Endothelial cell of umbilical vein (primary cell): ENCODE measurements around the gene MUC3A. TPM values are rescaled to one million over a fixed set of nuclear protein-coding genes. Genes with fewer than 3 reads are reported as not detected.

Experiments
- BruUV-seq: library from RNA; stranded (reverse); fragments of 400-500 nt; replicated peaks from 2 replicates; lab custom pipeline; 2021; lab: Mats Ljungman, UMichigan
- CTCF ChIA-PET: fragments of 300-600, 350-600 bp; sonication (Branson Sonifier 250); formaldehyde crosslinking; loops from one replicate; lab custom pipeline; 2021; ENCODE audit warnings: antibody characterized with exemption, inconsistent platforms; lab: Charles Lee
- POLR2A ChIA-PET: fragments of 300-600, 350-600 bp; sonication (Branson Sonifier 250); formaldehyde crosslinking; loops from one replicate; lab custom pipeline; 2021; ENCODE audit warnings: antibody characterized with exemption, inconsistent platforms; lab: Charles Lee
- DNase-seq: peaks from one replicate; pipeline ENCODE4 v3.0.0-alpha.2; 2011; ENCODE audit warnings: low read depth, low spot score
- FAIRE-seq: peaks from 2 replicates; lab custom pipeline; 2011; peaks lifted over from hg19 to GRCh38; lab: Jason Lieb, UNC
- H2AFZ ChIP-seq: 2 replicates; pipeline ENCODE4 v1.6.0; 2012; ENCODE audit warnings: low read depth, low read length, control low read depth, inconsistent platforms
- H3K27ac ChIP-seq: 2 replicates; pipeline ENCODE4 v1.5.1; 2011; ENCODE audit warnings: low read depth, mild to moderate bottlenecking, control low read depth, low read length, moderate library complexity; ENCODE audit not compliant: insufficient read depth
- H3K27me3 ChIP-seq, 2 experiments: 2 replicates each; pipeline versions ENCODE4 v1.6.0 to v1.6.1; 2011; ENCODE audit warnings: low read length in 2 of 2, mixed read lengths in 1 of 2; ENCODE audit not compliant: control insufficient read depth in 2 of 2, insufficient read depth in 2 of 2
- H3K36me3 ChIP-seq, 2 experiments: 2 replicates in 1 of 2; 3 replicates in 1 of 2; pipeline ENCODE4 v1.5.1; 2011; ENCODE audit warnings: low read length in 2 of 2, mild to moderate bottlenecking in 1 of 2, moderate library complexity in 1 of 2; ENCODE audit not compliant: control insufficient read depth in 2 of 2, insufficient read depth in 2 of 2; ENCODE audit errors: extremely low read depth in 1 of 2
- H3K4me1 ChIP-seq: 3 replicates; pipeline ENCODE4 v1.5.1; 2011; ENCODE audit warnings: mild to moderate bottlenecking, low read length; ENCODE audit not compliant: control insufficient read depth, insufficient read depth; ENCODE audit errors: extremely low read depth
- H3K4me2 ChIP-seq: 2 replicates; pipeline ENCODE4 v1.6.1; 2011; ENCODE audit warnings: low read length, control low read depth, mixed read lengths; ENCODE audit not compliant: insufficient read depth
- H3K4me3 ChIP-seq, 3 experiments: fragments of 200-600 bp in 1 of 3; sonication (generic), shearing (Covaris generic) in 1 of 3; replicated peaks in 1 of 3; 2 replicates each; pipeline ENCODE4 v1.5.1; 2011 to 2016; ENCODE audit warnings: control low read depth in 3 of 3, low read length in 3 of 3, mild to moderate bottlenecking in 2 of 3, inconsistent platforms in 1 of 3, low read depth in 1 of 3, moderate library complexity in 1 of 3; ENCODE audit not compliant: insufficient read depth in 1 of 3
- H3K79me2 ChIP-seq: 2 replicates; pipeline ENCODE4 v1.6.0; 2012; ENCODE audit warnings: low read length, inconsistent platforms; ENCODE audit not compliant: control insufficient read depth, insufficient read depth
- H3K9ac ChIP-seq: replicated peaks from 2 replicates; pipeline ENCODE3; 2011; ENCODE audit warnings: low read length, control low read depth; ENCODE audit not compliant: insufficient read depth; ENCODE audit errors: extremely low read depth
- H3K9me1 ChIP-seq: replicated peaks from 3 replicates; pipeline ENCODE4 v1.6.0; 2011; ENCODE audit warnings: mild to moderate bottlenecking, low read length; ENCODE audit not compliant: control insufficient read depth, insufficient read depth; ENCODE audit errors: extremely low read depth
- H3K9me3 ChIP-seq: replicated peaks from 2 replicates; pipeline ENCODE4 v1.5.1; 2012; ENCODE audit warnings: low read length, inconsistent platforms; ENCODE audit not compliant: control insufficient read depth, insufficient read depth
- H4K20me1 ChIP-seq: replicated peaks from 2 replicates; pipeline ENCODE3; 2011; ENCODE audit warnings: mild to moderate bottlenecking, low read length; ENCODE audit not compliant: control insufficient read depth, insufficient read depth; ENCODE audit errors: extremely low read depth
- EZH2 ChIP-seq: IDR thresholded peaks from 2 replicates; pipeline ENCODE4 v1.6.1; 2012; ENCODE audit warnings: borderline replicate concordance, low read depth, mild to moderate bottlenecking, moderate library complexity, low read length, inconsistent platforms; ENCODE audit not compliant: severe bottlenecking
- FOS ChIP-seq: IDR thresholded peaks from 2 replicates; pipeline ENCODE4 v1.6.1; 2011; ENCODE audit warnings: mild to moderate bottlenecking, low read length, moderate library complexity, borderline replicate concordance; ENCODE audit not compliant: insufficient read depth
- GATA2 ChIP-seq: IDR thresholded peaks from 2 replicates; pipeline ENCODE4 v1.7.0; 2011; ENCODE audit warnings: low read depth, mild to moderate bottlenecking, moderate library complexity, mixed read lengths, low read length; ENCODE audit not compliant: insufficient read length, insufficient read depth
- JUN ChIP-seq: IDR thresholded peaks from 2 replicates; pipeline ENCODE4 v1.6.1; 2011; ENCODE audit warnings: borderline replicate concordance, low read depth; ENCODE audit not compliant: insufficient read length, insufficient read depth
- MYC ChIP-seq: IDR thresholded peaks from one replicate; pipeline ENCODE4 v1.6.1; 2011; ENCODE audit warnings: mild to moderate bottlenecking, low read depth, low read length
- POLR2A ChIP-seq: IDR thresholded peaks from 2 replicates; pipeline ENCODE4 v1.6.1; 2012; ENCODE audit warnings: low read depth, mild to moderate bottlenecking, control low read depth, low read length
- POLR2AphosphoS5 ChIP-seq: IDR thresholded peaks from 2 replicates; pipeline ENCODE4 v1.6.1; 2012; ENCODE audit warnings: low read depth, mild to moderate bottlenecking, control low read depth, low read length, moderate library complexity; ENCODE audit not compliant: insufficient read depth
- dilution Hi-C: fragments of 300-500 bp; cut with MboI; formaldehyde crosslinking; loops from one replicate; pipeline ENCODE4 v1.15.0; 2019; ENCODE audit warnings: low sequenced_read_pairs; ENCODE audit not compliant: extremely low pct_ligation_motif_present
- intact Hi-C: fragments of 100-400 bp; cut with micrococcal nuclease; formaldehyde crosslinking; loops from one replicate; pipeline ENCODE4 v1.10.0; 2022
- polyA plus RNA-seq, 4 experiments: library from polyadenylated mRNA; depleted of rRNA in 3 of 4; stranded (reverse) in 3 of 4; unstranded in 1 of 4; fragments of >200 nt; gene quantifications; 2 replicates each; pipeline versions ENCODE4 v1.2.1 to v1.2.3, GENCODE V29; 2011 to 2012; ENCODE audit warnings: missing spikeins in 1 of 4
- total RNA-seq: library from RNA; stranded (reverse); gene quantifications from 2 replicates; pipeline ENCODE4 v1.2.3, GENCODE V29; 2021
- TF ChIP-seq, protein P1 (sequence below): IDR thresholded peaks from 2 replicates; pipeline ENCODE4 v1.6.1; 2011; ENCODE audit not compliant: insufficient read depth, insufficient read length
- TF ChIP-seq, protein P2 (sequence below), 2 donors: IDR thresholded peaks; 1 replicate in 1 of 2; 2 replicates in 1 of 2; pipeline ENCODE4 v1.5.1; 2011; ENCODE audit warnings: low read length in 2 of 2, mild to moderate bottlenecking in 2 of 2, moderate library complexity in 2 of 2, control low read depth in 1 of 2, inconsistent platforms in 1 of 2, low read depth in 1 of 2; ENCODE audit not compliant: insufficient read depth in 1 of 2; ENCODE audit errors: extremely low read depth in 1 of 2

MUC3A gene
- total and polyA plus RNA-seq, 2 donors (not counting 3 experiments of a cell fraction or from before 2014, with no cell fraction given), result not detected

DNA sequence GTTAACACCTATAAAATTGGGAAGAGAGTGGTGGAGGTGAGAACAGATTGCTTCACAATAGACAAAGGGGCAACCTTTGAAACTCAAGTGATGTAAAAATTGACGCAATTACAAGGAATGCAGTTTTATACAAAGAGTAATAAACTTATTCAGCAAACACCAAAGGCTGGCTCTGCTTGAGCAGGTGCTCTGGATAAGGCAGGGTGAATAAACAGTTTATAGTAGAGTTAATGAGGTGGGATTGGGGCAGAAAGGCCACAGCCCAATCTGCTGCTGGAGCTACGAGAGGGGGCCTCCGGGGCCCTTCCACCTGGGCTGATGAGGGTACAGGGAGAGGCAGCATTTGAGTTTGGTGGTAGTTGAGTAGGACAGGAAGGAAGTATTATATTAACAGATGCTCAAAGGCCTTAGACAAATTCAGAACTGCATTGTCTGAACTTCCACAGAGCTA is 26.1 kb downstream of the MUC3A start:
- Histone ChIP-seq H2AFZ (no peak overlapping the region), H3K9me1 (no peaks in the 10 kb centered on the region), H3K9me3 (no peaks in the 10 kb centered on the region), H3K27me3 (peaks cover 0 to 2% of the 10 kb centered on the region in 2 experiments), H3K4me1 (no peaks in the 10 kb centered on the region), H3K4me2 (no peak overlapping the region), H3K79me2 (no peaks in the 10 kb centered on the region), H3K9ac (no peak overlapping the region), H4K20me1 (no peaks in the 10 kb centered on the region), H3K27ac (no peak overlapping the region), H3K4me3 (no peak overlapping the region), H3K36me3 (no peaks in the 10 kb centered on the region)
- intact Hi-C loops, result no loop called here
- dilution Hi-C loops, result no loop called here
- TF ChIP-seq MYC (no peak), POLR2A (no peak), JUN (no peak), POLR2AphosphoS5 (no peak), FOS (no peak)
- DNase-seq, result no peak
- no peak for FAIRE-seq
- ChIA-PET POLR2A (no interaction called here), CTCF (interaction anchor here (2.6 kb wide), 1 partner anchor 9 kb away, joined by 7 read pairs; no protein-coding TSS in a partner anchor)
- BruUV-seq, result no TSS peak

DNA sequence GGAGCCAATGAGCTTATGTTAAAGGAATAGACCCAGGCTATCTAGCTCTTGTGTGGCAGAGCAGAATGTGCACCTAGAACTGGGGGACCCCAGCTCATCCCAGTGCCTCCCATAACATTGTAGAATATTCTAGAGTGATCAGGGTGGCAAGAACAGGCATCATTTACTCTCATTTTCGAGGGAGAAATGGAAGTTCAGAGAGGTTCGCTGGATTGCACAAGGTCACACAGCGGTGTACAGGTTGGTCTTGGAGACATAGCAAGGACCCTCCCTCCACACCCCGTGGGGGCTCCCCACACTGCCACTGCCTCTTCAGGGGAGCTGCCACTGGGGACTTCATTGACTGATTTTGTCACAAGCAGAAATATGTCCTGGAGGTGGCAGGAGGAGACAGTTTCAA is 29.0 kb downstream of the MUC3A start:
- intact Hi-C loops, result no loop called here
- BruUV-seq, result no TSS peak
- Histone ChIP-seq H3K4me3 (no peak overlapping the region), H3K9ac (no peak overlapping the region), H3K4me2 (no peak overlapping the region), H3K9me3 (no peaks in the 10 kb centered on the region), H2AFZ (no peak overlapping the region), H3K36me3 (no peaks in the 10 kb centered on the region), H4K20me1 (no peaks in the 10 kb centered on the region), H3K79me2 (no peaks in the 10 kb centered on the region), H3K4me1 (no peaks in the 10 kb centered on the region), H3K9me1 (no peaks in the 10 kb centered on the region), H3K27ac (no peak overlapping the region), H3K27me3 (peaks cover 0 to 2% of the 10 kb centered on the region in 2 experiments)
- POLR2A ChIA-PET, result no interaction called here
- FAIRE-seq, result no peak
- TF ChIP-seq EZH2 (no peak), POLR2AphosphoS5 (no peak), JUN (no peak), MYC (no peak), GATA2 (no peak), POLR2A (no peak), FOS (no peak)
- TF ChIP-seq, protein P1, sequence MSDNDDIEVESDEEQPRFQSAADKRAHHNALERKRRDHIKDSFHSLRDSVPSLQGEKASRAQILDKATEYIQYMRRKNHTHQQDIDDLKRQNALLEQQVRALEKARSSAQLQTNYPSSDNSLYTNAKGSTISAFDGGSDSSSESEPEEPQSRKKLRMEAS, result no peak
- TF ChIP-seq, protein P2, sequence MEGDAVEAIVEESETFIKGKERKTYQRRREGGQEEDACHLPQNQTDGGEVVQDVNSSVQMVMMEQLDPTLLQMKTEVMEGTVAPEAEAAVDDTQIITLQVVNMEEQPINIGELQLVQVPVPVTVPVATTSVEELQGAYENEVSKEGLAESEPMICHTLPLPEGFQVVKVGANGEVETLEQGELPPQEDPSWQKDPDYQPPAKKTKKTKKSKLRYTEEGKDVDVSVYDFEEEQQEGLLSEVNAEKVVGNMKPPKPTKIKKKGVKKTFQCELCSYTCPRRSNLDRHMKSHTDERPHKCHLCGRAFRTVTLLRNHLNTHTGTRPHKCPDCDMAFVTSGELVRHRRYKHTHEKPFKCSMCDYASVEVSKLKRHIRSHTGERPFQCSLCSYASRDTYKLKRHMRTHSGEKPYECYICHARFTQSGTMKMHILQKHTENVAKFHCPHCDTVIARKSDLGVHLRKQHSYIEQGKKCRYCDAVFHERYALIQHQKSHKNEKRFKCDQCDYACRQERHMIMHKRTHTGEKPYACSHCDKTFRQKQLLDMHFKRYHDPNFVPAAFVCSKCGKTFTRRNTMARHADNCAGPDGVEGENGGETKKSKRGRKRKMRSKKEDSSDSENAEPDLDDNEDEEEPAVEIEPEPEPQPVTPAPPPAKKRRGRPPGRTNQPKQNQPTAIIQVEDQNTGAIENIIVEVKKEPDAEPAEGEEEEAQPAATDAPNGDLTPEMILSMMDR (IDR thresholded peaks at IDR 0.05; ENCODE audit: extremely low read depth in 1 of 2, insufficient read depth in 1 of 2, low read depth in 1 of 2, low read length in 2 of 2), result no peak
- dilution Hi-C loops, result no loop called here
- CTCF ChIA-PET, result interaction anchor here (0.6 to 1.6 kb wide), 3 partner anchors 9 to 81 kb away, joined by 3 to 6 read pairs (median 3); no protein-coding TSS in a partner anchor
- no peak for DNase-seq
